SU-DHL-6 (cell line): ENCODE results near the gene HSD17B14.

Source experiments
- H2AFZ ChIP-seq: fragments of 200-600 bp; sonication (generic); 2 replicates; pipeline ENCODE4 v1.6.1; 2014; ENCODE audit warnings: low read depth, mild to moderate bottlenecking, moderate library complexity, mixed read lengths, antibody characterized with exemption, low read length; ENCODE audit not compliant: severe bottlenecking
- H3F3A ChIP-seq: fragments of 200-600 bp; shearing (Covaris generic); 2 replicates; pipeline ENCODE4 v1.6.0; 2016; ENCODE audit warnings: antibody characterized with exemption, mild to moderate bottlenecking; ENCODE audit not compliant: insufficient read depth
- H3K27ac ChIP-seq: fragments of 200-600 bp; sonication (generic); 2 replicates; pipeline ENCODE4 v1.5.1; 2016; ENCODE audit warnings: low read depth, mild to moderate bottlenecking, low read length, moderate library complexity, mixed read lengths
- H3K27me3 ChIP-seq: fragments of 200-600 bp; sonication (generic), shearing (Covaris generic); 2 replicates; pipeline ENCODE4 v1.6.0; 2014; ENCODE audit warnings: mild to moderate bottlenecking, low read length
- H3K36me3 ChIP-seq: fragments of 200-600 bp; sonication (generic); 2 replicates; pipeline ENCODE4 v1.6.1; 2014; ENCODE audit warnings: mild to moderate bottlenecking, low read length, mixed read lengths
- H3K4me2 ChIP-seq: fragments of 300-600, 200-600 bp; shearing (Covaris generic), sonication (generic); 2 replicates; pipeline ENCODE4 v1.6.0; 2014; ENCODE audit warnings: low read length, low read depth, mild to moderate bottlenecking; ENCODE audit not compliant: poor library complexity, severe bottlenecking
- H3K4me3 ChIP-seq: fragments of 200-600 bp; sonication (generic); 2 replicates; pipeline ENCODE4 v1.5.1; 2014; ENCODE audit warnings: antibody characterized with exemption, low read length, mild to moderate bottlenecking, mixed read lengths; ENCODE audit not compliant: insufficient read depth, poor library complexity, severe bottlenecking
- H3K79me2 ChIP-seq: fragments of 200-600 bp; sonication (generic); 2 replicates; pipeline ENCODE4 v1.6.1; 2014; ENCODE audit warnings: mild to moderate bottlenecking, low read length, moderate library complexity; ENCODE audit not compliant: insufficient read depth
- H3K9ac ChIP-seq: fragments of 200-600 bp; sonication (generic); 2 replicates; pipeline ENCODE4 v1.7.0; 2014; ENCODE audit warnings: mild to moderate bottlenecking, low read length
- H3K9me2 ChIP-seq: fragments of 200-600 bp; sonication (generic); replicated peaks from 2 replicates; pipeline ENCODE4 v1.6.1; 2014; ENCODE audit warnings: low read length; ENCODE audit not compliant: insufficient read depth
- H3K9me3 ChIP-seq: fragments of 200-600 bp; sonication (generic); 2 replicates; pipeline ENCODE4 v1.6.1; 2014; ENCODE audit warnings: low read length, mixed read lengths; ENCODE audit not compliant: insufficient read depth
- H4K20me1 ChIP-seq: fragments of 200-600 bp; sonication (generic); 2 replicates; pipeline ENCODE4 v1.6.1; 2014; ENCODE audit warnings: low read depth, mild to moderate bottlenecking, antibody characterized with exemption, low read length, moderate library complexity, mixed read lengths
- CTCF ChIP-seq: fragments of 200-600 bp; sonication (generic); IDR thresholded peaks from one replicate; pipeline ENCODE4 v1.5.1; 2017; ENCODE audit warnings: antibody characterized with exemption, mild to moderate bottlenecking, low read length, moderate library complexity; ENCODE audit not compliant: insufficient read depth, poor library complexity, severe bottlenecking
- EZH2phosphoT487 ChIP-seq: fragments of 200-600 bp; sonication (generic), shearing (Covaris generic); conservative IDR thresholded peaks from 2 replicates; pipeline ENCODE4 v1.6.1; 2018; ENCODE audit warnings: mild to moderate bottlenecking, antibody characterized with exemption, low read length, moderate library complexity, mixed read lengths

Gene HSD17B14

GRCh38 chr19:48798937-48799336 lies 37.4 kb downstream of the HSD17B14 start:
- H4K20me1 ChIP-seq, result no peaks in the 10 kb centered on the region
- no peak overlapping the region for H3K4me3 ChIP-seq
- no peaks in the 10 kb centered on the region for H3K9me3 ChIP-seq
- no peaks in the 10 kb centered on the region for H3K27me3 ChIP-seq
- H3K9me2 ChIP-seq, result no peaks in the 10 kb centered on the region
- no peak overlapping the region for H3K27ac ChIP-seq
- TF ChIP-seq CTCF (no peak), EZH2phosphoT487 (no peak)
- no peak overlapping the region for H3K4me2 ChIP-seq
- no peaks in the 10 kb centered on the region for H3F3A ChIP-seq
- H2AFZ ChIP-seq, result no peak overlapping the region
- H3K36me3 ChIP-seq, result no peaks in the 10 kb centered on the region
- no peaks in the 10 kb centered on the region for H3K79me2 ChIP-seq
- no peak overlapping the region for H3K9ac ChIP-seq

- TF ChIP-seq CTCF, result no peak
- TF ChIP-seq EZH2phosphoT487, result no peak
- Histone ChIP-seq H3K27me3 (no peaks in the 10 kb centered on the region), H3K79me2 (no peaks in the 10 kb centered on the region), H4K20me1 (no peaks in the 10 kb centered on the region), H3K27ac (no peak overlapping the region), H2AFZ (no peak overlapping the region), H3K9ac (no peak overlapping the region), H3K36me3 (no peaks in the 10 kb centered on the region), H3F3A (no peaks in the 10 kb centered on the region), H3K4me2 (no peak overlapping the region), H3K4me3 (no peak overlapping the region), H3K9me3 (no peaks in the 10 kb centered on the region), H3K9me2 (no peaks in the 10 kb centered on the region)
These were observed 39.2 kb downstream of the HSD17B14 start for GRCh38 chr19:48797103-48797502.

- Histone ChIP-seq H3K9me3 (no peaks in the 10 kb centered on the region), H3K79me2 (no peaks in the 10 kb centered on the region), H3K4me2 (no peak overlapping the region), H3K27ac (no peak overlapping the region), H2AFZ (no peak overlapping the region), H3K9ac (no peak overlapping the region), H3K36me3 (no peaks in the 10 kb centered on the region), H3K4me3 (no peak overlapping the region), H3K27me3 (no peaks in the 10 kb centered on the region), H3F3A (no peaks in the 10 kb centered on the region), H3K9me2 (no peaks in the 10 kb centered on the region), H4K20me1 (no peaks in the 10 kb centered on the region)
- TF ChIP-seq EZH2phosphoT487 (no peak), CTCF (no peak)
These were observed 39.8 kb downstream of the HSD17B14 start for GRCh38 chr19:48796298-48797083.
